IMR-90 (cell line): Measurements from ENCODE around the gene OGFOD3.
"Not testable (repeated sequence)": the region's sequence is repeated elsewhere in the genome, so short reads cannot be mapped to it uniquely, and the experiment has no call there.

ENCODE experiments used
- MAZ ChIP-seq: IDR thresholded peaks from 2 replicates; pipeline ENCODE4 v1.6.1; 2012; ENCODE audit warnings: low read depth, mild to moderate bottlenecking, low read length, improper control_type of control experiment, moderate library complexity, borderline replicate concordance
- NFE2L2 ChIP-seq: fragments of 150-350 bp; IDR thresholded peaks from 2 replicates; pipeline ENCODE4 v1.6.1; 2016; ENCODE audit warnings: low read depth, mild to moderate bottlenecking, low read length
- POLR2A ChIP-seq: IDR thresholded peaks from 2 replicates; pipeline ENCODE4 v1.6.1; 2012; ENCODE audit warnings: mild to moderate bottlenecking, low read depth, low read length
- RAD21 ChIP-seq: IDR thresholded peaks from 2 replicates; pipeline ENCODE4 v1.6.1; 2012; ENCODE audit warnings: low read length, improper control_type of control experiment
- RFX5 ChIP-seq: IDR thresholded peaks from 2 replicates; pipeline ENCODE4 v1.8.0; 2012; ENCODE audit warnings: low read depth, mild to moderate bottlenecking, low read length, moderate library complexity
- SMC3 ChIP-seq: fragments of 150-350 bp; IDR thresholded peaks from 2 replicates; pipeline ENCODE4 v1.6.1; 2016; ENCODE audit warnings: low read depth, mild to moderate bottlenecking, antibody characterized with exemption, low read length, moderate library complexity
- USF2 ChIP-seq: fragments of 150-350 bp; IDR thresholded peaks from 2 replicates; pipeline ENCODE4 v1.6.1; 2017; ENCODE audit warnings: mild to moderate bottlenecking, antibody characterized with exemption, low read length, low read depth
- TF ChIP-seq, protein P1 (sequence below): conservative IDR thresholded peaks from 2 replicates; pipeline ENCODE4 v1.5.1; 2012; ENCODE audit warnings: mild to moderate bottlenecking, low read depth, low read length, improper control_type of control experiment

- TF ChIP-seq NFE2L2, POLR2A, SMC3, RAD21, USF2, RFX5, MAZ: not testable (repeated sequence)
- TF ChIP-seq, protein P1, sequence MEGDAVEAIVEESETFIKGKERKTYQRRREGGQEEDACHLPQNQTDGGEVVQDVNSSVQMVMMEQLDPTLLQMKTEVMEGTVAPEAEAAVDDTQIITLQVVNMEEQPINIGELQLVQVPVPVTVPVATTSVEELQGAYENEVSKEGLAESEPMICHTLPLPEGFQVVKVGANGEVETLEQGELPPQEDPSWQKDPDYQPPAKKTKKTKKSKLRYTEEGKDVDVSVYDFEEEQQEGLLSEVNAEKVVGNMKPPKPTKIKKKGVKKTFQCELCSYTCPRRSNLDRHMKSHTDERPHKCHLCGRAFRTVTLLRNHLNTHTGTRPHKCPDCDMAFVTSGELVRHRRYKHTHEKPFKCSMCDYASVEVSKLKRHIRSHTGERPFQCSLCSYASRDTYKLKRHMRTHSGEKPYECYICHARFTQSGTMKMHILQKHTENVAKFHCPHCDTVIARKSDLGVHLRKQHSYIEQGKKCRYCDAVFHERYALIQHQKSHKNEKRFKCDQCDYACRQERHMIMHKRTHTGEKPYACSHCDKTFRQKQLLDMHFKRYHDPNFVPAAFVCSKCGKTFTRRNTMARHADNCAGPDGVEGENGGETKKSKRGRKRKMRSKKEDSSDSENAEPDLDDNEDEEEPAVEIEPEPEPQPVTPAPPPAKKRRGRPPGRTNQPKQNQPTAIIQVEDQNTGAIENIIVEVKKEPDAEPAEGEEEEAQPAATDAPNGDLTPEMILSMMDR, result not testable (repeated sequence)
Observed at GRCh38 chr17:82373072-82373452, 45.3 kb downstream of the OGFOD3 start.
